Stimulated activated CD8-positive, alpha-beta memory T cell treated with anti-CD3 and anti-CD28 coated beads, Interleukin-7, amount 100 ng/mL, for 48 hours (primary cell): ENCODE measurements around the gene SRMS.
"Not testable (repeated sequence)": the region's sequence is repeated elsewhere in the genome, so short reads cannot be mapped to it uniquely, and the experiment has no call there.

Source experiments
- DNase-seq, 2 donors: peaks; one replicate each; pipeline ENCODE4 v3.0.0-alpha.2; 2020; ENCODE audit warnings: low read depth in 1 of 2; ENCODE audit errors: extremely low read depth in 1 of 2

Gene SRMS

DNA sequence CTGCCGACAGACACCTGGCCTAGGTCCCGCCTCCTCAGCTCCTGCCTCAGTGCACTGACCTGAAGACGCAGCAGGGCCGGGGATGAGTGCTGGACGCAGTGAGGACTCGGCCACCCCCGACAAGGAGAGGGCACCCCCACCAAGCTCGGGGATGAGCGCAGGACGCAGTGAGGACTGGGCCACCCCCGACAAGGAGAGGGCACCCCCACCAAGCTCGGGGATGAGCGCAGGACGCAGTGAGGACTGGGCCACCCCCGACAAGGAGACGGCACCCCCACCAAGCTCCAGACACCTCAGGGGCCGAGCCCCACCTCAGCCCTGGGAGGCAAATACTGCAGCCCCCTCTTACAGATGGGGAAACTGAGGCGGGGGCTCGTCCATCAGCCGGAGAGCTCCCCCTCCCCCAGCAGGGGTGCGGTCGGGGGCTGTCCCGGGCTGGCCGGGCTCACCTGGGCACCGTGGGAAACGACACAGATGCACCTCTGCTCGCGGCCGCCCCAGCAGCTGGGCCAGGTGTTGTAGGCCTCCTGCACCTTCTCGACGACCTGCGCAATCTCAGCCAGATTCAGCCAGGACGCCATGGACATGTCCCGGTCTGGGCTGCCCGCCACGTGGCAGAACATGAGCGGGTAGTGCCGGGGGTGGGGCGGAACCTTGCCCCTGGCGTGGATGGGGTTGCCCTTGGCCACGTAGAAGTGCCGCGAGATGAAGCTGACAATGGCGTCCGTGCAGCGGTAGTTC is 19.0 kb upstream of the SRMS start:
- DNase-seq: no peak

- no peak for DNase-seq
Observed at GRCh38 chr20:63565699-63566335, 18.3 kb upstream of the SRMS start.

- DNase-seq: no peak
Observed at GRCh38 chr20:63565021-63565698, 17.6 kb upstream of the SRMS start.

DNA sequence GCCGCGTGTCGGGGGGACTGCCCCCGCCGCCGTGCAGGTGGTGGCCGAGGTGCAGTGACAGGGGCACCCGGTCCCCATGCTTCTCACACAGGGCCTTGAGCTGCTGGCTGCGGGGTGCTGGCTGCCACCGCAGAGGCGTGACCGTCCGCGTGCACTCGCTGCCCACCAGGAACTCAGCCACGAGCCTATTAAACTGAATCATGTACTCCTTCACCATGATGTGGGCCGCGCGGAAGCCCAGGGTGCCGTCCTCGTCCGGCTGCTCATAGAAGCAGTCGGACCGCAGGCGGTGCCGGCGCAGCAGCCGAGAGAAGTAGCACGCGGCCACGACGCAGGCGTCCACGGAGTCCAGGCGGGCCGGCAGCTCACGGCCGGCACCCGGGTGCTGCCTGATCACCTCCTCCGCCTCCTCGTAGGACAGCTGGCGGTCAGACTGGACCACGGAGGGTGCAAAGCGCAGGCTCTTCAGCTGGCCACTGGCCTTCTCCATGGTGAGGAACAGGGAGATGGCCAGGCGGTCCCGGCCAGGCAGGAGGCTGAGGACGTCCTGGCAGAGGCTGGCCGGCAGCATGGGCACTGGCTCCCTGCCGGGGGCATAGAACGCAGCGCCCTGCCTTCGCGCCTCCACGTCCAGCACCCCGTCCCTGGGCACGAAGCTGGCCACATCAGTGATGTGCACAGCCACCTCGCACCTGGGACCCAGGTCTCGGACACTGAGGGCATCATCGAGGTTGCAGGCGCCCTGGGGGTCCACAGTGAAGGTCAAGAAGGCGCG is 16.7 kb upstream of the SRMS start:
- DNase-seq: no peak

DNA sequence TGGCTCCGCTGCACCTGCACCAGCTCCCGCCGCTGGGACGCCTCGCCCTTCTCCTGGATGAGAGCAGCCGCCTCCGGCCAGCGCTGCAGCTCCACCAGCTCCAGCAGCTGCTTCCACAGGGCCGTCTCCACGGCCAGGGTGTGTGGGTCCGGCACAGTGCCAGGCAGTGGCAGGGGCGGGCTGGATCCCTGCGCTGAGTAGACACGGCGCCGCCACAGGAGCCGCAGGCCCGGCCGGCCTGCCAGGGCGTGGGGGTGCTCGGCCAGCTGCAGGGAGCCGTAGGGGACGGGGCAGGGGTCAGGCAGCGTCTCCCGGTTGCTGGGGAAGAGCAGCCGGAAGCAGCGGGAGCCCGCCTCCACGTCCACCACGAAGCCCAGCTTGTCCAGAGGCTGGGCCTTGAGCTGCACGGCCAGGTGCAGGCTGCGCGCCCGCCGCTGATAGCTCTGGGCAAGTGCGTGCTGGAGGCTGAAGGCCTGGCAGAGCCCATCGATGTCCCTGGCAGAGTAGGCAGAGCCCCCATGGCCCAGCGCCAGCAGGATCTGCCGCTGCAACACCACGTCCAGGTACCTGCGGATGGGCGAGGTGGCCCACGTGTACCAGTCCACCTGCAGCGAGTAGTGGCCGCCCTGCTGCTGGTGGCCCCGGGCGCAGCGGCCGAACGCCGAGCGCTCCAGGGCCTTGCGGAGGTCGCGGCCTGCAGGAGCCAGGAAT is 15.8 kb upstream of the SRMS start:
- DNase-seq: no peak

DNA sequence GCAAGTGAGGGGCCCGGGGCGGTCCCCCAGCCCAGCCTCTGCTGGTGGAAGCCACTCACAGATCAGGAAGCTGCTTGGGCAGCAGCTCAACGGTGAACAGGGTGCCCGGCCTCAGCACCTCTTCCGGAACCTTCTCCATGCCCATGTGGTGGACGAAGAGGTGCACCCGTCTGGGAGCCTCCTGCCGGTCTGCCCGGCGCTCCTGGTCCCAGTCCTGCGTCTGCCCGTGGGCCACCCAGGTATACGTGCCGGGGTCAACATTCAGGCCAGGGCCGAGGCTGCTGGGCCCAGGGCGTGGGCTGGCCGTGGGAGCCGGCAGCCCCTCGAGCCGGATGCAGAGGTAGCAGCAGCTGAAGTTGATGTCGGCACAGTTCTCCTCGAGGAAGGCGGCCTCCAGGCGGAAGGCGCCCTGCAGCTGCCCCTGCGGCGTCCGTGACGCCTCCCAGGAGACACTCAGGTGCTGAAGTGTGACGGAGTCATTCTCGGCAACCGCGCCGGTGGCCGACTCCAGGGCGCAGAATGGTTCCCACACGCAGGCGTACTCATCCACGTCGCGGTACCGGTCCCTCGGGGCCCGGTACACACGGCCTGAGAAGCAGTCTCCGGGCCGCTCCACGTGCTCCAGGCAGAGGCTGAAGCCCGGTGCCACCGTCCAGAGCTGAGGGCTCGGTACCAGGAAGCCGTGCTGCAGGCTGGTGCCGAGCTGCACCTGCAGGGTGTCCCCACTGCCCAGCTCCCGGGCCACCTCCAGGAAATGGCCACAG is 15.1 kb upstream of the SRMS start:
- no peak for DNase-seq

- DNase-seq: no peak
Observed at GRCh38 chr20:63561624-63562396, 14.3 kb upstream of the SRMS start.

DNA sequence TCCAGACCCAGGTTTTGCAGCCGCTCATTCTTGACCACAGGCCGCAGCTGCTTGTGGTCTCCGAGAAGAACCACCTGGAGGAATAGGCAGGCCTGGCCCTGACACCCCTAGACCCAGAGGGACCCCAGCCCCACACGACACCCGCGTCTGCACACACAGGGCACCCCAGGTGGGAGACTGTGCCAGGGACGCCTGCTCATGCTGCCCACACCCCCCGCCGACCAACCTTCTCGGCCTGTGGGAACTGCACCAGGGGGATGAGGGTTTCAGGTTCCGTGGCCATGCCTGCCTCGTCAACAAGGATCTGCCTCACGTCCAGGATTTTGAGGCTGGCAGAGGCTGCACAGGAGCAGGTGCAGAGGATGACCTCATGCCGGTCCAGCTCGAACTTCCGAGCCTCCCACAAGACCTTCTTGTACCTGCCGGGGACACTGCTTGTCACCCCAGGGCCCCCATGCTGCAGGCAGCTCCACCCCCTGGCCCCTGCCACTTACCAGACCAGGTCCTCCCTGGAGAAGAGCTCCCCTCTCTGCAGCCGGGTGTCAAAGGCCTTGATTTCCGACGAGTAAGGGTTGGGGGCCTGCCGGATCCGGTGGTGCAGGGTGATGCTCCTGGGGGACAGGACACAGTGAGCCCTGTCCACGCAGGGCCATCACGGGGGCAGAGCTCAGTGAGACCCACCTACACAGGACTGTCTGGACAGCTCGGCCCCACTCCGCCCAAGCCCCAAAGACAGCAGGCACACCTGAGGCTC is 13.5 kb upstream of the SRMS start:
- no peak for DNase-seq

DNA sequence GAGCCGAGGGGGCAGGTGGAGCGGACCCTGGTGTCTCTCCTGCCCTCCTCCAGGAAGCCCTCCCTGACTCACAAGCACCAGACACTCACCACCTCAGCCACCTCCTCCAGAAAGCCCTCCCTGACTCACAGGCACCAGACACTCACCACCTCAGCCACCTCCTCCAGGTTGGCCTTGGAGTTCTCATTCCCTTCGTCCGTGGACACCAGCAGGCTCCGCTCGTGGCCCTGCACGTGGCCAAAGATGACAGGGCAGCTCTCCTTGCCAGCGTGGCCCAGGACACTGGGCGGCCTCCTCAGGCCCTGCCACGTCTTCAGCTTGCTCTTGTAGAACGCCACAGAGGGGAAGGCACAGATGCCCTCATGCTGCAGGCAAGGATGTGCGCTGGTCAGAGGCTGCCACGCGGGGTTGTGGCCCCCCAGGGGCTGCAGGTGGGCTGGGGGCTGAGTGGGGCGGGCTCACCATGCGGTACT is 12.8 kb upstream of the SRMS start:
- DNase-seq: no peak

- not testable (repeated sequence) for DNase-seq
Observed at GRCh38 chr20:63559485-63560332, 12.2 kb upstream of the SRMS start.

DNA sequence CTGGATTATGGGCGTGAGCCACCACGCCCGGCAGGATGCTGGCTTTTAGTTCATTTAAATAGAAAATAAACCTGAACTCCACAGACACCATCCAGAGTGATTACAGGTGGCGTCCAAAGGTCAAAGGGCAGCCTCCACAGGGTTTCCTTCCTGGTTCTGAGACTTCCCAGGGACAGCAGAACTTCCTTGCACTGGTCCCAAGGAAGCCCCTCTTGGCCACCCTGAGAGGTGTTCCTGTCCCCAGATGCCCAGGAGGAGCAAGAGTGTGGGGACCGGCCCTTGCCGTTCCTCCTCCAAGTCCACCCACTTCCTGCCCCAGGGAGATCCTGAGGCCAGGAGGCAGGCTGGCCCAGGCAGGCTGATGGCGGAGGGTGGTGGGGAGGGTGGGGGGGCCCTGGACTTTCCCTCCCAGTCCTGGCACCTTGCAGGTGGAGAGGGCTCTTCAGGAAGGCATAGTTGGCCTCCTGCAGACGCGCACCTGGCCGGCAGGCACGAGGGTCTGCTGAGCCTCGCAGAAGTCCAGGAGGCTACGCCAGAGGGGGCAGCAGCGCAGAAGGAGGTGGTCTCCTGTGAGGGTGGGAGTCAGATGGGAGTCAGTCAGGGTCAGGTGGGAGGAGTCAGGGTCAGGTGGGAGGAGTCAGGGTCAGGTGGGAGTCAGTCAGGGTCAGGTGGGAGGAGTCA is 11.4 kb upstream of the SRMS start:
- no peak for DNase-seq

- no peak for DNase-seq
Observed at GRCh38 chr20:63557481-63557891, 9.9 kb upstream of the SRMS start.

GRCh38 chr20:63556873-63557478 is 9.4 kb upstream of the SRMS start:
- no peak for DNase-seq

- DNase-seq: no peak
Observed at GRCh38 chr20:63555661-63556381, 8.3 kb upstream of the SRMS start.

DNA sequence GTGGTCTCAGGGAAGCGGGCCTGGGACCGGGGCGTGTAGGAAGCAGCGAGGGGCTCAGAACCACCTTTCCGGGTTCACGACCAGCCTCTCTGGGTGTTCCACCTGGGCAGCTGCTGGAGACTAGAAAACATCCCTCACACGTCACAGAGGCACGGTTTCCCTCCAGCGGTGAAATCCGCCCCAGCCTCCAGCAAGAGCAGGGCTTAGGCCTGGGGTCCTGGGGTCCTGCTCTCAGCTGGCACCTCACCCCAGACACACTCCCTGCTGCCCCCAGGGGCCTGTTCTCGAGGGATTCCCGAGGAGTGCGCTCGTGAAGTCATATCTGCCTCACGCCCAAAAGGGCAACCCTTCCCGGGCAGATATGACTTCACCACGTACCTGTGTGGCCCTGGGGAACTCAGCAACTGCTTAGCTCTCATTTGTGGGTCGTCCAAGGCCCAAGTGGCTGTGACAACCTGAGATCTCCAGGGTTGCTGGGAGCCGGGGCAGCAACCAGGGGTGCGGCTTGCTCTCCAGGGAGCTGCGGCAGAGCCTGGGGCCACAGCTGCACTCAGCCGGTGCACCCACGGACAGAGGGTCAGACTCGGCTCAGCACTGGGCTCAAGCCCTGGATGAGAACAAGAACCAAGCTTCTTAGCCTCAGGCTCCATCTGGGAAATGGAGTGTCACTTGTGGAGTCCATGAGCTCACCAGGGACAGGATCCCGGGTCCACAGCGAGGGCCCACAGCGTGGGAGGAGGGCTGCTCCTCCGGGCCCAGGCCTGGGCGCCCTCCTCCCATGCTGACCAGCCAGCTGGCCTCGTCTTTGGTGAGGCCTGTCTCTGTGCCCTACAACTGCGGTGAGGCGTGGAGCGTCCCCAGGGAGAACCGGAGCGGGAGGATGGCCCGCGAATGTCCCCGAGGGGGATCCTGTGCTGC is 7.1 kb upstream of the SRMS start:
- DNase-seq: no peak
